ENCODE results near the gene CSRP3. TPM values are rescaled to one million over a fixed set of nuclear protein-coding genes. Genes with fewer than 3 reads are reported as not detected.

CSRP3 gene
- total and polyA plus RNA-seq, 2 donors from 2014 or later, result not detected

DNA sequence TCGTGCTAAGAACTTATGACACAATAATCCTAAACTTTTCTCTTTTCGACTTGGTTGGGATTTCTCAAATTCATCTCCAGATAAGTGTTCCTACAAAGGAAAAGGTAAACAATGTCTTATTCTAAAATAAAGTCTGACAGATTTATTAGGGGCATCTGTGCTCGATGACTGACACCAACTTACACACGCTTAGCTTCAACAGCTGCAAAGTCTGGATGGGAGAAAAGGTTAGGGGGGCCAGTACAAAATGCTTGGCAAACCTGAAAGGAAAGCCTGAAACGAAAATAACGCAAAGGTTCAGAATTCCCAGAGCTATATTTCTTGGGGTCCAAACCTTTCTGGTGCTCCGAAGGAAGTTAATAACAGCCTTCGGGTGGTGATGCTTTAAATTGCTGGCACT lies 35.6 kb upstream of the CSRP3 start:
- intact Hi-C loops (cut with DNase I), result no loop called here
- FAIRE-seq (no peak), DNase-seq (no peak)
- Histone ChIP-seq H3K4me1 (ENCODE audit: control insufficient read depth in 2 of 3, insufficient read depth in 2 of 3, low read depth in 1 of 3, low read length in 3 of 3) (peaks cover 0 to 4% (median 0%) of the 10 kb centered on the region in 3 donors), H3K36me3 (ENCODE audit: control insufficient read depth in 2 of 3, insufficient read depth in 3 of 3, low read length in 3 of 3) (no peaks in the 10 kb centered on the region), H3K27ac (ENCODE audit: low read depth in 2 of 2, low read length in 2 of 2) (no peak overlapping the region), H3K4me3 (ENCODE audit: low read length in 3 of 3) (no peak overlapping the region), H3K9ac (ENCODE audit: low read length in 3 of 3) (no peak overlapping the region), H3K9me3 (ENCODE audit: control insufficient read depth in 2 of 3, insufficient read depth in 1 of 3, low read length in 3 of 3) (no peaks in the 10 kb centered on the region), H3K27me3 (ENCODE audit: control insufficient read depth, insufficient read depth, low read length) (peaks cover 6% of the 10 kb centered on the region)
- TF ChIP-seq, protein P1, sequence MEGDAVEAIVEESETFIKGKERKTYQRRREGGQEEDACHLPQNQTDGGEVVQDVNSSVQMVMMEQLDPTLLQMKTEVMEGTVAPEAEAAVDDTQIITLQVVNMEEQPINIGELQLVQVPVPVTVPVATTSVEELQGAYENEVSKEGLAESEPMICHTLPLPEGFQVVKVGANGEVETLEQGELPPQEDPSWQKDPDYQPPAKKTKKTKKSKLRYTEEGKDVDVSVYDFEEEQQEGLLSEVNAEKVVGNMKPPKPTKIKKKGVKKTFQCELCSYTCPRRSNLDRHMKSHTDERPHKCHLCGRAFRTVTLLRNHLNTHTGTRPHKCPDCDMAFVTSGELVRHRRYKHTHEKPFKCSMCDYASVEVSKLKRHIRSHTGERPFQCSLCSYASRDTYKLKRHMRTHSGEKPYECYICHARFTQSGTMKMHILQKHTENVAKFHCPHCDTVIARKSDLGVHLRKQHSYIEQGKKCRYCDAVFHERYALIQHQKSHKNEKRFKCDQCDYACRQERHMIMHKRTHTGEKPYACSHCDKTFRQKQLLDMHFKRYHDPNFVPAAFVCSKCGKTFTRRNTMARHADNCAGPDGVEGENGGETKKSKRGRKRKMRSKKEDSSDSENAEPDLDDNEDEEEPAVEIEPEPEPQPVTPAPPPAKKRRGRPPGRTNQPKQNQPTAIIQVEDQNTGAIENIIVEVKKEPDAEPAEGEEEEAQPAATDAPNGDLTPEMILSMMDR (IDR thresholded peaks at IDR 0.05; ENCODE audit: borderline replicate concordance, extremely low read depth, insufficient read depth), result no peak

DNA sequence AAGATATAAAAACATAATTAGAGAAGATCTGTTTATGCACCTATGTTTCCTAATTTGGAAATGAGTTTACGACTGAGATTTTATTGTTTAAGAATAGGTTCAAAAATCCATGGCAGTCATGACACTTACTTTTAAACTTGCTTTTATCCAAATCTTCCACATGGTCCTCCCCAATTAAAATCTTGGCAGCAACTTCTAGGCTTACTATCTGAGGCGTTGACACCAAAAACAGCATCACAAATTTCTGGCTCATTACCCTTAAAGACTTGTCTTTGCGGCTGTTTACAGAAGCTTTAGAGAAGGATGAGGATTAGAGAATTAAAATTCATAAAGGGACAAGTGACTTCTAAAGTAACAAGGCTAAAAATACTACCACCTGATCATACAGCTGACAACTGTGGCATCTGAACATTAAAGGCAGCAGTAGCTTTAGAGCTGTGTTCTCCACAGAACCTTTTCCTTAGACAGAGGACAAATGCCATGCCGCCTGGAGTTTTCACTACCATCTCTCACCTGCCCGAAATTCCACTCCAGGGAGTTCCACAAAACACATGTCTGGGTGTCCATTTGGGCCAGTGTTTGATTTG lies 32.5 kb upstream of the CSRP3 start:
- DNase-seq, result no peak

DNA sequence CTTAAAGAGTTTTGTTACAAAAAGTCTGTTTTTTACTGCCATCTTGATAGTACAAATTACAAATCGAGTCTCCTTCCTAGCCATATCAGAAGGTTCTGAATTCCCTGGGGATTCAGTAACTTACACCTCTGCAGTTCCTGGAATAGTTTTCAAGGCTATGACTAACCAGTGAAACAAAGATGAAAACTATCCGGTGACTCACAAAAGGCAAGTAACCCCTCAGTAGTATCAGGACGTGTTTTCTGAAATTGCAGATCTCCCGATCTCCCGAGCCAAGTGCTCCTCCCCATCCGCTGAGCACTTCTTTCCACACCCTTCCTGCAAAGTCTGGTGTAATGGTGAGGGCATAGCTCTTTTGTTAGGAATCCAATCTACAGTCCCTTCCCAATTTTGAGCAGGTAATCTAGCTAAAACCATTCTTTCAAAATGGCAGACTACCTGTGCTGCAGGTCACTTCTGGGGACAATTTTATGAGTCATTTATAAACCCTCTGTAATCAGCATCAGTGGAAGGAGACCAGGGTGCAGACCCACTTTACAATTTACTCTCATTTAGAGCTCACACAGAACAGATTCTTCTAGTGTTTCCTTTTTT lies 31.2 kb upstream of the CSRP3 start:
- no peaks in the 10 kb centered on the region for H3K4me1 ChIP-seq (ENCODE audit: control insufficient read depth in 2 of 3, insufficient read depth in 2 of 3, low read depth in 1 of 3, low read length in 3 of 3)
- H3K9ac ChIP-seq (ENCODE audit: low read length in 3 of 3), result no peak overlapping the region
- TF ChIP-seq, protein P1 (IDR thresholded peaks at IDR 0.05; ENCODE audit: borderline replicate concordance, extremely low read depth, insufficient read depth), result no peak
- no peak for DNase-seq
- H3K4me3 ChIP-seq (ENCODE audit: low read length in 3 of 3), result no peak overlapping the region
- intact Hi-C loops (cut with DNase I), result no loop called here
- FAIRE-seq, result no peak
- no peaks in the 10 kb centered on the region for H3K9me3 ChIP-seq (ENCODE audit: control insufficient read depth in 2 of 3, insufficient read depth in 1 of 3, low read length in 3 of 3)
- no peaks in the 10 kb centered on the region for H3K27me3 ChIP-seq (ENCODE audit: control insufficient read depth, insufficient read depth, low read length)
- no peaks in the 10 kb centered on the region for H3K36me3 ChIP-seq (ENCODE audit: control insufficient read depth in 2 of 3, insufficient read depth in 3 of 3, low read length in 3 of 3)
- no peak overlapping the region for H3K27ac ChIP-seq (ENCODE audit: low read depth in 2 of 2, low read length in 2 of 2)

More for the DNA sequence above, 32.5 kb upstream of the CSRP3 start:
- H3K9ac ChIP-seq (ENCODE audit: low read length in 3 of 3), result no peak overlapping the region
- FAIRE-seq, result no peak
- no peaks in the 10 kb centered on the region for H3K4me1 ChIP-seq (ENCODE audit: control insufficient read depth in 2 of 3, insufficient read depth in 2 of 3, low read depth in 1 of 3, low read length in 3 of 3)
- no peaks in the 10 kb centered on the region for H3K36me3 ChIP-seq (ENCODE audit: control insufficient read depth in 2 of 3, insufficient read depth in 3 of 3, low read length in 3 of 3)
- TF ChIP-seq, protein P1 (IDR thresholded peaks at IDR 0.05; ENCODE audit: borderline replicate concordance, extremely low read depth, insufficient read depth), result no peak
- no peaks in the 10 kb centered on the region for H3K9me3 ChIP-seq (ENCODE audit: control insufficient read depth in 2 of 3, insufficient read depth in 1 of 3, low read length in 3 of 3)
- H3K27me3 ChIP-seq (ENCODE audit: control insufficient read depth, insufficient read depth, low read length), result no peaks in the 10 kb centered on the region
- intact Hi-C loops (cut with DNase I), result no loop called here
- H3K27ac ChIP-seq (ENCODE audit: low read depth in 2 of 2, low read length in 2 of 2), result no peak overlapping the region
- no peak overlapping the region for H3K4me3 ChIP-seq (ENCODE audit: low read length in 3 of 3)
